Neural cell (in vitro differentiated cells): ENCODE measurements around the gene SLC25A22. TPM values are rescaled to one million over a fixed set of nuclear protein-coding genes. Genes with fewer than 3 reads are reported as not detected.

Experiments
- H2AFZ ChIP-seq: fragments of 200-600, 300-800 bp; sonication (generic), shearing (Covaris generic); 2 replicates; pipeline ENCODE4 v1.6.0; 2014; ENCODE audit warnings: low read depth, mild to moderate bottlenecking, antibody characterized with exemption, low read length, moderate library complexity
- H3F3A ChIP-seq: fragments of 200-600 bp; shearing (Covaris generic); 2 replicates; pipeline ENCODE4 v1.6.1; 2016; ENCODE audit warnings: mild to moderate bottlenecking, moderate library complexity, mixed read lengths, antibody characterized with exemption, low read length; ENCODE audit not compliant: insufficient read depth, poor library complexity, severe bottlenecking
- H3K27ac ChIP-seq: fragments of 200-600, 300-800 bp; sonication (generic), shearing (Covaris generic); 2 replicates; pipeline ENCODE4 v1.5.1; 2014; ENCODE audit warnings: mild to moderate bottlenecking, low read length, moderate library complexity
- H3K27me3 ChIP-seq: fragments of 300-800, 200-600 bp; sonication (generic), shearing (Covaris generic); 2 replicates; pipeline ENCODE4 v1.6.0; 2014; ENCODE audit warnings: mild to moderate bottlenecking, low read depth, low read length, moderate library complexity; ENCODE audit not compliant: insufficient read depth
- H3K36me3 ChIP-seq: fragments of 300-800, 200-600 bp; sonication (generic), shearing (Covaris generic); 2 replicates; pipeline ENCODE4 v1.5.1; 2014; ENCODE audit warnings: mild to moderate bottlenecking, antibody characterized with exemption, low read length, moderate library complexity; ENCODE audit not compliant: insufficient read depth
- H3K4me2 ChIP-seq: fragments of 300-800, 200-600 bp; sonication (generic), shearing (Covaris generic); 2 replicates; pipeline ENCODE4 v1.6.0; 2014; ENCODE audit warnings: mild to moderate bottlenecking, low read length
- H3K4me3 ChIP-seq: fragments of 300-800, 200-600 bp; sonication (generic), shearing (Covaris generic); 2 replicates; pipeline ENCODE4 v1.5.1; 2014; ENCODE audit warnings: mild to moderate bottlenecking, low read length, moderate library complexity
- H3K79me2 ChIP-seq: fragments of 200-600 bp; shearing (Covaris generic); replicated peaks from 2 replicates; pipeline ENCODE4 v1.6.0; 2014; ENCODE audit warnings: mild to moderate bottlenecking, low read length, moderate library complexity; ENCODE audit not compliant: insufficient read depth
- H3K9ac ChIP-seq: fragments of 300-800, 200-600 bp; sonication (generic), shearing (Covaris generic); 2 replicates; pipeline ENCODE4 v1.6.1; 2016; ENCODE audit warnings: mild to moderate bottlenecking, low read length, mixed read lengths
- H3K9me2 ChIP-seq: fragments of 200-600 bp; shearing (Covaris generic); 2 replicates; pipeline ENCODE4 v1.6.1; 2016; ENCODE audit warnings: mild to moderate bottlenecking, low read length, mixed read lengths; ENCODE audit not compliant: insufficient read depth
- H3K9me3 ChIP-seq: fragments of 200-600, 300-800 bp; sonication (generic), shearing (Covaris generic); 2 replicates; pipeline ENCODE4 v1.6.1; 2016; ENCODE audit warnings: mild to moderate bottlenecking, mixed run types, low read length, moderate library complexity, mixed read lengths
- H4K20me1 ChIP-seq: fragments of 200-600 bp; shearing (Covaris generic); 2 replicates; pipeline ENCODE4 v1.6.1; 2016; ENCODE audit warnings: mild to moderate bottlenecking, mixed run types; ENCODE audit not compliant: insufficient read depth
- CTCF ChIP-seq: fragments of 450-650 bp; IDR thresholded peaks from 2 replicates; pipeline ENCODE4 v1.5.1; 2014; ENCODE audit warnings: antibody characterized with exemption, mild to moderate bottlenecking, moderate library complexity; ENCODE audit not compliant: poor library complexity, severe bottlenecking
- EP300 ChIP-seq: fragments of 450-650 bp; conservative IDR thresholded peaks from 2 replicates; pipeline ENCODE4 v1.6.1; 2014; ENCODE audit warnings: antibody characterized with exemption, mild to moderate bottlenecking, moderate library complexity; ENCODE audit not compliant: poor library complexity, severe bottlenecking
- EZH2 ChIP-seq: fragments of 200-600, 300-800 bp; shearing (Covaris generic), sonication (generic); IDR thresholded peaks from 2 replicates; pipeline ENCODE4 v1.6.1; 2014; ENCODE audit warnings: antibody characterized with exemption, low read length, borderline replicate concordance, mild to moderate bottlenecking; ENCODE audit not compliant: insufficient read depth, poor library complexity, severe bottlenecking
- MXI1 ChIP-seq: fragments of 450-650 bp; conservative IDR thresholded peaks from 2 replicates; pipeline ENCODE4 v1.6.1; 2014; ENCODE audit warnings: antibody characterized with exemption, mild to moderate bottlenecking; ENCODE audit not compliant: poor library complexity, severe bottlenecking
- POLR2AphosphoS5 ChIP-seq: IDR thresholded peaks from 2 replicates; pipeline ENCODE4 v1.6.1; 2012
- RAD21 ChIP-seq: fragments of 450-650 bp; conservative IDR thresholded peaks from 2 replicates; pipeline ENCODE4 v1.6.1; 2014; ENCODE audit warnings: antibody characterized with exemption, mild to moderate bottlenecking, moderate library complexity
- REST ChIP-seq: IDR thresholded peaks from 2 replicates; pipeline ENCODE4 v1.6.1; 2012; ENCODE audit warnings: borderline replicate concordance
- SMC3 ChIP-seq: fragments of 450-650 bp; conservative IDR thresholded peaks from 2 replicates; pipeline ENCODE4 v1.6.1; 2014; ENCODE audit warnings: antibody characterized with exemption, mild to moderate bottlenecking, moderate library complexity; ENCODE audit not compliant: poor library complexity
- TAF1 ChIP-seq: IDR thresholded peaks from 2 replicates; pipeline ENCODE4 v1.6.1; 2012; ENCODE audit warnings: low read depth
- polyA plus RNA-seq: library from polyadenylated mRNA; depleted of rRNA; stranded (reverse); fragments of >200 nt; gene quantifications from 2 replicates; pipeline ENCODE4 v1.2.3, GENCODE V29; 2014

SLC25A22 gene
- polyA plus RNA-seq, 1 donor from 2014 or later: 40.9 TPM

GRCh38 chr11:802018-802617 is 4.0 kb upstream of the SLC25A22 start:
- no peak overlapping the region for H3K9ac ChIP-seq
- H2AFZ ChIP-seq: no peak overlapping the region
- no peak overlapping the region for H3K4me2 ChIP-seq
- no peaks in the 10 kb centered on the region for H3K9me3 ChIP-seq
- no peak for TF ChIP-seq CTCF
- TF ChIP-seq RAD21: no peak
- TF ChIP-seq REST: no peak
- TF ChIP-seq EP300: no peak
- TF ChIP-seq EZH2: no peak
- TF ChIP-seq POLR2AphosphoS5: no peak
- TF ChIP-seq SMC3: no peak
- TF ChIP-seq TAF1: no peak
- H3K9me2 ChIP-seq: no peaks in the 10 kb centered on the region
- H3K36me3 ChIP-seq: no peaks in the 10 kb centered on the region
- no peaks in the 10 kb centered on the region for H4K20me1 ChIP-seq
- no peaks in the 10 kb centered on the region for H3K79me2 ChIP-seq
- H3F3A ChIP-seq: no peaks in the 10 kb centered on the region
- H3K4me3 ChIP-seq: no peak overlapping the region
- no peak overlapping the region for H3K27ac ChIP-seq
- H3K27me3 ChIP-seq: no peaks in the 10 kb centered on the region

- Histone ChIP-seq H3K36me3 (no peaks in the 10 kb centered on the region), H3F3A (no peaks in the 10 kb centered on the region), H3K27me3 (no peaks in the 10 kb centered on the region), H4K20me1 (no peaks in the 10 kb centered on the region), H2AFZ (no peak overlapping the region), H3K4me2 (no peak overlapping the region), H3K27ac (no peak overlapping the region), H3K79me2 (peaks cover 9% of the 10 kb centered on the region), H3K9me3 (no peaks in the 10 kb centered on the region), H3K9ac (no peak overlapping the region), H3K9me2 (no peaks in the 10 kb centered on the region), H3K4me3 (no peak overlapping the region)
- TF ChIP-seq MXI1 (no peak), RAD21 (no peak), EP300 (no peak), CTCF (no peak), REST (no peak), SMC3 (no peak), POLR2AphosphoS5 (no peak), TAF1 (no peak), EZH2 (no peak)
These were observed 3.2 kb upstream of the SLC25A22 start for GRCh38 chr11:801097-801780.
